NCI-H187 treated with DMSO at 0.1 percent for 48 hours (cell line): ENCODE data around the gene DBT.
A peak's percentile ranks its signal among the peaks of the same experiment; 100 is the strongest.
"Not testable (repeated sequence)": the region's sequence is repeated elsewhere in the genome, so short reads cannot be mapped to it uniquely, and the experiment has no call there.

Source experiments
- DNase-seq: peaks from one replicate; lab custom pipeline; 2025; lab: John Stamatoyannopoulos, UW

Gene DBT

GRCh38 chr1:100249537-100250257 is at the start of gene DBT:
TSS of gene DBT (minus strand) at chr1:100249834. CDS start at chr1:100249820, 14 bp downstream.
- DNase-seq, result peak; percentile 70

GRCh38 chr1:100298512-100298911 is 48.9 kb upstream of the DBT start:
- no peak for DNase-seq

- not testable (repeated sequence) for DNase-seq
Observed at GRCh38 chr1:100296997-100297396, 47.4 kb upstream of the DBT start.

GRCh38 chr1:100296140-100296539 is 46.5 kb upstream of the DBT start:
- DNase-seq, result no peak

GRCh38 chr1:100292711-100293110 is 43.1 kb upstream of the DBT start:
- no peak for DNase-seq

- no peak for DNase-seq
Observed at GRCh38 chr1:100290291-100290690, 40.7 kb upstream of the DBT start.

- no peak for DNase-seq
Observed at GRCh38 chr1:100287162-100287561, 37.5 kb upstream of the DBT start.

GRCh38 chr1:100284591-100284990 is 35.0 kb upstream of the DBT start:
- DNase-seq, result no peak

- no peak for DNase-seq
Observed at GRCh38 chr1:100279954-100280682, 30.5 kb upstream of the DBT start.

GRCh38 chr1:100279358-100279923 is 29.8 kb upstream of the DBT start:
- DNase-seq, result no peak

- DNase-seq, result no peak
Observed at GRCh38 chr1:100277866-100278265, 28.2 kb upstream of the DBT start.

GRCh38 chr1:100268202-100268601 is 18.6 kb upstream of the DBT start:
- DNase-seq, result no peak

GRCh38 chr1:100267284-100267683 is 17.6 kb upstream of the DBT start:
- DNase-seq, result no peak

GRCh38 chr1:100266741-100267140 is 17.1 kb upstream of the DBT start:
- no peak for DNase-seq

GRCh38 chr1:100265931-100266740 is 16.5 kb upstream of the DBT start, which contains the start of gene RTCA:
TSS of gene RTCA (plus strand) at chr1:100266216. CDS start at chr1:100266376, 160 bp downstream.
- peak; percentile 59 for DNase-seq

GRCh38 chr1:100265562-100265930 is 15.9 kb upstream of the DBT start:
- no peak for DNase-seq

- DNase-seq, result not testable (repeated sequence)
Observed at GRCh38 chr1:100264081-100264480, 14.4 kb upstream of the DBT start.

- DNase-seq, result no peak
Observed at GRCh38 chr1:100261686-100262085, 12.1 kb upstream of the DBT start.

GRCh38 chr1:100258427-100258826 is 8.8 kb upstream of the DBT start:
- DNase-seq, result not testable (repeated sequence)

- DNase-seq, result not testable (repeated sequence)
Observed at GRCh38 chr1:100256273-100256672, 6.6 kb upstream of the DBT start.

GRCh38 chr1:100253552-100253951 is 3.9 kb upstream of the DBT start:
- no peak for DNase-seq

- no peak for DNase-seq
Observed at GRCh38 chr1:100252901-100253300, 3.3 kb upstream of the DBT start.
